A673 (cell line): ENCODE data around the gene ASXL1. TPM values are rescaled to one million over a fixed set of nuclear protein-coding genes. Genes with fewer than 3 reads are reported as not detected.

Source experiments
- BruUV-seq: library from RNA; stranded (reverse); fragments of 400-500 nt; replicated peaks from 2 replicates; lab custom pipeline; 2021; lab: Mats Ljungman, UMichigan
- CTCF ChIA-PET: fragments of 300-600 bp; sonication (Branson Sonifier 250); formaldehyde crosslinking; loops from one replicate; lab custom pipeline; 2022; ENCODE audit warnings: antibody characterized with exemption; lab: Charles Lee
- POLR2A ChIA-PET: fragments of 300-600 bp; sonication (Branson Sonifier 250); formaldehyde crosslinking; loops from one replicate; lab custom pipeline; 2022; ENCODE audit warnings: antibody characterized with exemption; ENCODE audit not compliant: low non-redundant PET; lab: Charles Lee
- DNase-seq: peaks from one replicate; pipeline ENCODE4 v3.0.0-alpha.2; 2015; ENCODE audit warnings: low spot score
- H3K27ac ChIP-seq: fragments of 200-600 bp; sonication (generic); 2 replicates; pipeline ENCODE4 v1.5.1; 2016; ENCODE audit warnings: mixed run types, low read depth, mild to moderate bottlenecking, mixed read lengths, antibody characterized with exemption, low read length; ENCODE audit not compliant: poor library complexity, severe bottlenecking
- H3K27me3 ChIP-seq: fragments of 200-600 bp; sonication (generic); replicated peaks from 2 replicates; pipeline ENCODE4 v1.6.1; 2017; ENCODE audit warnings: mixed run types, low read depth, mild to moderate bottlenecking, mixed read lengths, antibody characterized with exemption, low read length; ENCODE audit not compliant: insufficient read depth, poor library complexity
- H3K36me3 ChIP-seq: fragments of 200-600 bp; sonication (generic); 2 replicates; pipeline ENCODE4 v1.6.1; 2016; ENCODE audit warnings: mixed run types, mild to moderate bottlenecking, mixed read lengths, antibody characterized with exemption, low read length; ENCODE audit not compliant: insufficient read depth, poor library complexity, severe bottlenecking
- H3K4me1 ChIP-seq: fragments of 200-600 bp; sonication (generic); 2 replicates; pipeline ENCODE4 v1.6.1; 2017; ENCODE audit warnings: mixed run types, mild to moderate bottlenecking, mixed read lengths, antibody characterized with exemption, low read length; ENCODE audit not compliant: insufficient read depth, poor library complexity, severe bottlenecking
- H3K4me3 ChIP-seq: fragments of 200-600 bp; sonication (generic); 2 replicates; pipeline ENCODE4 v1.5.1; 2016; ENCODE audit warnings: low read depth, mixed run types, mild to moderate bottlenecking, mixed read lengths, low read length; ENCODE audit not compliant: poor library complexity, severe bottlenecking
- H3K9me3 ChIP-seq: fragments of 200-600 bp; sonication (generic); 2 replicates; pipeline ENCODE4 v1.6.1; 2016; ENCODE audit warnings: mixed run types, low read depth, mild to moderate bottlenecking, mixed read lengths, antibody characterized with exemption, low read length; ENCODE audit not compliant: poor library complexity, severe bottlenecking
- EZH2 ChIP-seq: fragments of 200-600 bp; sonication (generic); IDR thresholded peaks from 2 replicates; pipeline ENCODE4 v1.6.1; 2017; ENCODE audit warnings: borderline replicate concordance, low read depth, mild to moderate bottlenecking, mixed read lengths, antibody characterized with exemption, low read length; ENCODE audit not compliant: poor library complexity, severe bottlenecking
- intact Hi-C: fragments of 100-400 bp; cut with micrococcal nuclease; formaldehyde crosslinking; loops from one replicate; pipeline ENCODE4 v1.10.0; 2022; ENCODE audit not compliant: unreplicated experiment
- total RNA-seq: library from RNA; stranded (reverse); gene quantifications from 2 replicates; pipeline ENCODE4 v1.2.3, GENCODE V29; 2021
- TF ChIP-seq, protein P1 (sequence below): fragments of 300-800, 200-600 bp; sonication (generic); conservative IDR thresholded peaks from 2 replicates; pipeline ENCODE4 v1.5.1; 2017; ENCODE audit warnings: low read depth, mild to moderate bottlenecking, antibody characterized with exemption, low read length, moderate library complexity, mixed read lengths

ASXL1 gene
- total RNA-seq, 1 experiment from 2014 or later: 101 TPM

DNA sequence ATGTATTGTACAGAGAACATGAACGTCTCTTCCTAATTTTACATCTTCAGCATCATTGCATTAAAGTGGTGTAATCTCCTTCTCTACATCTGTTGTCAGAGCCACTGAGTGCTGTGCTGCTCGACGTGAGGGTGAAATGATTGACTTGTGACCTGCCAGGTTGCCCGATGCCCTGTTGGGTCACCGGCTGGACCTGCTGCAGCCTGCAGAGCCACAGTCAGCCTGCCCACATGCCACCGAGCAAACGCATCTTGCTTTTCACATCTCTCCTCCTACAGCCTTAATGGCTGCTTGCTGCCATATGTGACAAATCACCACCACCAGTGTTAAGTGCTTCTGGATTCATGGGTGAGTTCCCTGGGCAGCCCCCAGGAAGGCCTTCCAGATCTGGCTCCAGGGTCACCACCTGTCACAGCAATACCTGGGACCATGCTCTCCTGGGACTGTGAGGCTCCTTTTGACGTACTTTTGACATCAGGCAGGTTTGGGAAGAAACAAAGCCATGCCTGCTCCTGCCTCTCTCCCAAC lies 80.3 kb downstream of the ASXL1 start:
- intact Hi-C loops: no loop called here
- Histone ChIP-seq H3K4me3 (no peak overlapping the region), H3K36me3 (peaks cover 61% of the 10 kb centered on the region), H3K27ac (no peak overlapping the region), H3K4me1 (no peaks in the 10 kb centered on the region), H3K9me3 (no peaks in the 10 kb centered on the region), H3K27me3 (no peaks in the 10 kb centered on the region)
- TF ChIP-seq EZH2: no peak
- TF ChIP-seq, protein P1, sequence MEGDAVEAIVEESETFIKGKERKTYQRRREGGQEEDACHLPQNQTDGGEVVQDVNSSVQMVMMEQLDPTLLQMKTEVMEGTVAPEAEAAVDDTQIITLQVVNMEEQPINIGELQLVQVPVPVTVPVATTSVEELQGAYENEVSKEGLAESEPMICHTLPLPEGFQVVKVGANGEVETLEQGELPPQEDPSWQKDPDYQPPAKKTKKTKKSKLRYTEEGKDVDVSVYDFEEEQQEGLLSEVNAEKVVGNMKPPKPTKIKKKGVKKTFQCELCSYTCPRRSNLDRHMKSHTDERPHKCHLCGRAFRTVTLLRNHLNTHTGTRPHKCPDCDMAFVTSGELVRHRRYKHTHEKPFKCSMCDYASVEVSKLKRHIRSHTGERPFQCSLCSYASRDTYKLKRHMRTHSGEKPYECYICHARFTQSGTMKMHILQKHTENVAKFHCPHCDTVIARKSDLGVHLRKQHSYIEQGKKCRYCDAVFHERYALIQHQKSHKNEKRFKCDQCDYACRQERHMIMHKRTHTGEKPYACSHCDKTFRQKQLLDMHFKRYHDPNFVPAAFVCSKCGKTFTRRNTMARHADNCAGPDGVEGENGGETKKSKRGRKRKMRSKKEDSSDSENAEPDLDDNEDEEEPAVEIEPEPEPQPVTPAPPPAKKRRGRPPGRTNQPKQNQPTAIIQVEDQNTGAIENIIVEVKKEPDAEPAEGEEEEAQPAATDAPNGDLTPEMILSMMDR: no peak
- CTCF ChIA-PET: no interaction called here
- POLR2A ChIA-PET: no interaction called here
- no peak for DNase-seq
- no TSS peak for BruUV-seq

DNA sequence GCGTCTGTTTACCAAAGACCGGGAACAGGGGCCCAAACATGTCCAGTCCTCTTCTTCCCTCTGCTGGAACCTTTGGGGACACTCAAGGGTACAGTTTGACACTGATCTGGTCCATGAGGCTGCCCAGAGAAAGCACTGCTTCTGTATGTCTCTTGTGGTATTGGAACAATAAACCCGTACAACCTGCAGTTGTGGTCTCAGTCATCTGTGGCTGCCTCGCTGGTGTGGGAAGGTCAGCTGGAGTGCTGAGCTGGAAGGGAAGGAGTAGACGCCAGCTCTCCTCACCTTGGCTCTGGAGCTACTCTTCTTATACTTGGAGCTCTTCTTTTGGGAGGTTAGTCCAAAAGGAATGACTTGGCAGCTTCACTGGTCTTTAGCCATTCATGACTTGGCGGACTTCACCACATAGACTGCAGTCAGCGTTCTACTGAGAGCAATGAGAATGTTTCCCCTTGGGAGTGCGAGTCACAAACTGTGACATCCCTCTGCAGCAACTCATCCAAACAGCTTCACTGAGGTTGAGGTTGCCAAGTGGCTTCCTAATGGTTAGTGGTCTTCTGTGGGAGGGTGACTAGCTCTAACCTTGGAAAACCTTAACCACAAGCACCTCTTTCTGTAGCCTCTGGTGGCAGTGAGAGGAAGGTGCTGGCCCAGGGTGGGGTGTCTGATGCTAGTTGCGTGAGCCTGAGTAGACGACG lies 81.2 kb downstream of the ASXL1 start:
- intact Hi-C loops: no loop called here

DNA sequence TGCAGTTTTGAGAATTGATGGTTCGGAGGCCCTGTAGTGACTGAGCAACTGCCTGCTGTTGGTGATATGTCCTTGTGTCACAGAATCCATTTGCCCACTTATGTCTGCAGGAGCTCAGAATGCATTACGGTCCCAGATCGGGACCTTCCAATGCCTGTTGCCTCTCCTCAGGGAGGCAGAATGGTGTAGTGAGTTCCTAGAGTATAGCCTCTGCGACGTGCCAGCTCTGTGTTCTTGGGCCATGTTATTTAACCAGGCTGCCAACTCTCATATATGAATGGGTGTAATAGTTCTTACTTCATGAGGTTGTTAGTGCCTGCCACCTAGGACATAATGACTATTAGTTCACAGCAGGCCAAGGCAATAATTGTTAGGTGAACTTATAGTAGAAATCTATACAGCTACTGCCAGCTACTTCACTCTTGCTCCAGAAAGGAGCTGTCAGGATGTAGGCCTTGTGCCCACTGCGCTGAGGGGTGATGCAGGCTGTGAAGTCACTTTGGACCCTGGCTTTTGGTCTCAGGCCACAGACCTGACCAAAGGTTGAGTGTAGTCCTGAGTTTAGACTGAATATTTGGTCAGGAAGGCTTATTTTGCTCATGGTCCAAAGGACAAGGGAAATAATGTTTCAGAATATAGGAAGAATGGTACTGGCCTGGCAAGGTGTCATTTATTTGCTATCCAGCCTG lies 82.1 kb downstream of the ASXL1 start:
- intact Hi-C loops: no loop called here
- no peaks in the 10 kb centered on the region for H3K27me3 ChIP-seq
- CTCF ChIA-PET: no interaction called here
- H3K27ac ChIP-seq: no peak overlapping the region
- POLR2A ChIA-PET: no interaction called here
- H3K4me1 ChIP-seq: no peaks in the 10 kb centered on the region
- no peak overlapping the region for H3K4me3 ChIP-seq
- BruUV-seq: no TSS peak
- peaks cover 43% of the 10 kb centered on the region for H3K36me3 ChIP-seq
- TF ChIP-seq, protein P1: no peak
- TF ChIP-seq EZH2: no peak
- no peaks in the 10 kb centered on the region for H3K9me3 ChIP-seq
- DNase-seq: no peak

More for the DNA sequence above, 81.2 kb downstream of the ASXL1 start:
- POLR2A ChIA-PET: no interaction called here
- no peak for TF ChIP-seq EZH2
- TF ChIP-seq, protein P1: no peak
- peaks cover 53% of the 10 kb centered on the region for H3K36me3 ChIP-seq
- no peak overlapping the region for H3K27ac ChIP-seq
- no peaks in the 10 kb centered on the region for H3K4me1 ChIP-seq
- peak; percentile 30 for DNase-seq
- no peaks in the 10 kb centered on the region for H3K27me3 ChIP-seq
- H3K9me3 ChIP-seq: no peaks in the 10 kb centered on the region
- BruUV-seq: no TSS peak
- CTCF ChIA-PET: no interaction called here
- H3K4me3 ChIP-seq: no peak overlapping the region
